ENCODE results near the gene ADM2.

ADM2 gene

DNA sequence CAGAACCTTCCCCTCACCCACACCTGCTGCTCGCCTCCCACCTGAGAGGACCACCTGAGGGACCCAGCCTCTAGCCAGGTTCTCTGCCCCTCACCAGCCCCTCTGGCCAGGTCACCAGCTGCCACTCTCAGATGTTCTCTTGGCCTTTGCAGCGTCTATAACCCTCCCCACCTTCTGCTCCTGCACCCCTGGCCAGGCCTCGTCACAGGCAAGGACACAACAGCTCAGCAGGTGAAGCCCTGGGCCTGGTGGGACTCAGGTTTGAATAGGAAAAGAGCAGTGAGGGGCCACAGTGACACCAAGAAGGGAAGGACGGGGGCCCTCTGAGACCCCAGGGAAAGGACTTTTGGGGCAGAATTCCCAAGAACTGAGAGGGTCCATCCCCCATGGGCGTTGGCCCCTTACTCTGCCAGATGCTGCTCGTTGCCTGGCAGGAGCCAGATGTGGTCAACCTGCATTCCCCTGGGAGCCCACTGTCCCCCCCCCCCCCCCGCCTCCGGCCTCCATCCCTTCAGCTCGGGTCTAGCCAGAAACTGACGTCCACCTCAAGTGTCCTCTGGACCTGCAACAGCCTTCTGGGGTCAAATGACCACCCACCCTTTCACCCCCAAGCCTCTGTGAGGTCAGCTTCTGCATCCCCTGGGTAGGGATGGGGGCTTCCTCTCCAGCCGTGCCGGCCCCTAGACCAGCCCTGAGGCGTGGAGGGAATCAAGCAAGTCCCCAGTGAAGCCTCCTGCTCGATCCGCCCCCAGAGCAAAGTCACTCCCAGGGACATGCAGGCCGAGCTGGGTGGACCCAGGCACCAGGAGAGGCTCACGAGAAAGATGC is 35.2 kb upstream of the ADM2 start:
- no peak for DNase-seq

- DNase-seq: no peak
Measured at GRCh38 chr22:50446708-50447575, 34.4 kb upstream of the ADM2 start.

DNA sequence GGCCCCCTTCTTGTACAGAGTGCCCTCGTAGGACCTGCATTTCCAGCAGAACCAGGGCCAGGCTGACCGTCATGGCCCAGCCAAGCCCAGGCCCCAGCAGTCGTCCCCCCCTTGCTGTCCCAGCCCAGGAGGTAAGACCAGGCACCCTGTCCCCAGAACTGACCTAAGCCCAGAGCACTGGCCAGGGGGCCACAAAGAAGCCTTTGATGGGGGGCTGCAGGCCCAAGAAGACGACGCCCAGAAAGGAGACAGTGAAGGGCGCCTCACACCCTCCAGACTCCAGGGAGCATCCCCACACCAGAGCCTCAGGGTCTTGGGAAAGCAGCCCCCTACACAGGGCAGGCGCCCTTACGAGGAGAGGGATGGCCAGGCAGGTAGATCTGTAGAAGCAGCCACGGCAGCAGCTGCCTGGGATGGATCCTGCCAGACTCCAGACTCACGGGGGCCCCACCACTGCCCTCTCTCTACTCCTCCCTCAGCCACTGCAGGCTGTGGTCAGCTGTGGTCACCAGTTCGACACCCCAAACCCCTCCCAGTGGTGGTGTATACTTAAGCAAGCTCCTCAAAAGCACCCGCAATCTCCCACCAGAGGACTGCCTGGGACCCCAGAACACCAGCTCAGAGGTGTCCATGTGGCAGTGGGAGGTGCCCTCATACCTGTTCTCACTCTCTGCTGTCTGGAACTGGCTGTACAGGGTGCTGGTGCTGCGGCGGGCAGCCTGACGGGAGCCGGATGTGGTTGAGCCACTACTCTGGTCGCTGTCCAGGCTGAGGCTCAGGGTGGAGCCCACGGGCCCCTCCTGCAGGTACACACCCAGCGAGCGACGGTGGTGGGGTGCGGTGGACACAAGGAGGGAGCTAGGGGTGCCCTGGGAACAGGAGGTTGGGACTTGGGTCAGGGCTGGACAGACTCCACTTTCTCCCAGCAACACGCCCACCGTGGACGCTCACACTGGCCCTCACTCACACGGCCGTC is 33.5 kb upstream of the ADM2 start:
- DNase-seq: no peak

DNA sequence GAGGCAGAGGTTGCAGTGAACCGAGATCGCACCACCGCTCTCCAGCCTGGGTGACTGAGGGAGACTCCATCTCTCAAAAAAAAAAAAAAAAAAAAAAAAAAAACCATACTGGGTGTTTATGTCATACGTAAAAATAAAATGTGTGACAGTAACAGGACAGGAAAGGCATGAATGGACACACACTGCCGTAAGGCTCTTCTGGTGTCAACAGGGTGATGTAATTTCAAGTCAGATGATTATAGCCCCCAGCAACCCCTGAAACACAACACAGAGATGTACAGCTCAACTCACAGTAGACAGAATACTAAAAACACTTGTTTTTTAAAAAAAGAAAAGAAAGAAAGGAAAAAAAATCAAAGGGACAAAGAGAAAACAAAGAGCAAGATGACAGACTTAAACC is 28.7 kb upstream of the ADM2 start:
- no peak for DNase-seq

DNA sequence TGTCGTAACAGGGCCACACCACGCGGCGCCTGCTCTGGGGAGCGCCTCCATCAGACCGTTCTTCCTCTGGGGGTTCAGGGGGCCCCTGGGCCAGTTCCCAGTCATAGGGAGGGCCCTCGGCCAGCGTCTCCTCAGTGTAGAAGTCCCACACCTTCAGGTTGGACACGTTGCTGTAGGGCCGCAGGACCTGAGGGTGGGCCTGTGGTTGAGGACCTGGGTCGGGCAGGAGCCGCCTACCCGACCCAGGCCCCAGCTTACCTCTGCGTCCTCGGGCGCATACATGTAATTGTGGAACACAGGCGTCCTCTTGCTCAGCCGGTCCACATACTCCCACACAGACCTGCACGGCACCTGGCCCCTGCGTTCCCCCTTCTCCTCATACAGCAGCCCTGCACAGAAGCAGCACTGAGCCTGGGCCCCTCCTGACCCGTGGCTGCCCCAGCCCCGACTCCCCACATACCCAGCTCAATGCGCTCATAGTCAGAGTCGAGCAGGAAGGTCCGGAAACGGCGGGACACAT is 26.7 kb upstream of the ADM2 start:
- no peak for DNase-seq

DNA sequence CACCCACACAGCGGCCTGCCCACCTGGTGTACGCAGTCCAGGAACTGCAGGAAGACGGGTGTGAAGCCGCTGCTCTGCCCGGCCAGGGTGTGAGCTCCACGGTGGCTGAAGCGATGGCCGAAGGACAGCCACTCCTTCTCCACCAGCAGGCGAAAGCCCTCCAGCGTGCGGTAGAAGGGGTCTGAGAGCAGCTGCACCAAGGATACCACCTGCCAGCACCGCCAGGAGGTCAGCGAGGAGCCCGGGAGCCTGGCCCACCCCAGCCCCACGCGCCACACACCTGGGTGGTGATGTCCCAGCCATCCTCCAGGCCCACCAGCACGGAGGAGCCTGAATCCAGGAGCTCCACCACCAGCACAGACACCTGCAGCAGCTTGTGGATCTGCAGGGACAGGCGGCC is 26.1 kb upstream of the ADM2 start:
- no peak for DNase-seq

- no peak for DNase-seq
Measured at GRCh38 chr22:50456026-50456425, 25.3 kb upstream of the ADM2 start.

GRCh38 chr22:50456466-50457234 is 24.7 kb upstream of the ADM2 start:
- no peak for DNase-seq

DNA sequence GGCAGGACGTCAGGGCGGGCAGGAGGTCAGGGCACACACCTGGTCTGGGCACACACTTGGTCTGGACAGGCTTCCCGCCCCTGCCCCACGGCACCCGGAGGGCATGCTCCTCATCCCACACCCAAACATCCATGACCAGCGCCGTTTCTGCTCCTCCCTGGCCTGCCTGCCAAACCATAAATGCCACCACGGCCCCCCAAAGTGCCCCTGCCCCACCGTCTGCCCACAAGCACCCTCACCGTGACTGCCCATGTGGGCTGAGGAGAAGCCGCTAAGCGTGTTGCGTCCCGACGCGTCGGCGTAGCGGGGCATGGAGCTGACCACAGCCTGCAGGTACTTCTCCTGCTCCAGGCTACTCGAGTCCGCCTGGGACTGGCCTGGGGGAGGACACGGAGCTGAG is 22.3 kb upstream of the ADM2 start:
- no peak for DNase-seq

- no peak for DNase-seq
Measured at GRCh38 chr22:50459496-50460140, 21.7 kb upstream of the ADM2 start.

DNA sequence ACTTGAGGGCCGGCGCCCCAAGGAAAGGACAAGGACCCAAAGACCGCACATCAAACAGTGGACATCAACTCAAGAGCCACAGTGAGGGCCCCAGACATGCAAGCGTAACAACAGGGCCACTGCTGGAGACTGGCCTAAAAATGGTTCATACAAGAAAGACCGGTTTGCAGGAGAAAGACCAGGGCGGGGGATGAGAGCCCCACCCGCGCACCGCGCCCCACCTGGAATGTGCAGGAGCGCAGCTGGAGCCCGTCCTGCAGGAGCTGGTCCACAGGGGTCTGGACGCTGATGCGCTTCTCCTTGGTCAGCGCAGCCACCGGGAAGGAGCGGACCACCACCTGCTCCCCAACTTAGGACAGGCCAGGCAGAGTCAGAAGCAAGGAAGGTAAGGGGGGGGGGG is 20.4 kb upstream of the ADM2 start:
- DNase-seq: no peak

GRCh38 chr22:50461536-50461935 is 19.8 kb upstream of the ADM2 start:
- DNase-seq: no peak

GRCh38 chr22:50461979-50462540 is 19.3 kb upstream of the ADM2 start:
- DNase-seq: no peak

DNA sequence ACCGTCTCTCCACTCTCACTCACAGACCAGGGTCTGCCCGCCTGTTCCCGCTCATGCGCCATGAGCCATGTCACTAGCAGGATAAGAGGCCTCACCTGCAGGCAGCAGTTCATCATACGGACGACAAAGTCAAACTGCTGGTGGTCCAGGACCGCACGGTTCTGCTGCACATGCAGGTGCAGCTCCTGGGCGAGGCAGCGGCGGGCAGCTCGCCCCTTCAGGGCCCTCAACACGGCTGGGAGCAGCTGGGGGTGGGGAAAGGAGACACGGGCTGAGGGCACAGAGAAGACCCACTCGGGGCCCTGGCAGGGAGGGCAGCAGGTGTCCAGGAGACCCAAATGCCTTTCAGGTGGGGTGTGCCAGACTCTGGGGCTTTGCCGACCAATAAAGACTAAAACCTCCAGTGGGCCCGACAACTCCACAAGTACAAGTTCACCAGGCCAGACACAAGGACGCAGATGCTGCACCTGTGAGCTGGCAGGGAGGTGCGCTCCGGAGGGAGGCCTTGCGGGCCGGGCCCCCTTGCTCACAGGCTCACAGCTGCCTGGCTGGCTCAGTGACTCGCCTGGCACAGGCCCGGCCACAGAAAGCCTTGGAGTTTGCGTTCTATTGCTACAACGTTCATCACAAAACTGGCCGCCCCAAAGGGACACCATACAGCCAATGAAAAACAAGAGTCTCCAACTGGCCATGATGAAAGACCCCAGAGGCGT is 18.0 kb upstream of the ADM2 start:
- no peak for DNase-seq

- DNase-seq: no peak
Measured at GRCh38 chr22:50464451-50464850, 16.9 kb upstream of the ADM2 start.

- DNase-seq: no peak
Measured at GRCh38 chr22:50465066-50465930, 16.0 kb upstream of the ADM2 start.

GRCh38 chr22:50467341-50467740 is 14.0 kb upstream of the ADM2 start:
- DNase-seq: no peak

GRCh38 chr22:50467773-50468440 is 13.4 kb upstream of the ADM2 start:
- DNase-seq: no peak

DNA sequence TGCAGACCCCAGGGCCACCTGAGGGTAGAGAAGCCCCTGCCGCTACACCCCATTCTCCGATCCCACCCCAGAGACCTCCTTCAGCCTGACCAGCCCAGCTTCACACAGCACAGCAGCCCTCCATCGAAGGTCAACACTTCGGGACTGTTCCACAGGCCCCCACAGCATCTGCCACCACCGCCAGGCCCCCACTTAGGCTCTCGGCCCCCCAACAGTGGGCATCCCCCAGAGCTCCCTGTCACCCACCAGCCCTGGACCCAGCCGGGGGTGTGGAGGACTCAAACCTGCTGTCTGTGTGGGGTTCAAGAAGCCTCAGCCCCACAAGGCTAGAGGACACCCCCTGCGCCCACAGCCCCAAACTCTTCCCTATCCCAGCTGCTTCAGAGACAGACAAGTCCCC is 12.7 kb upstream of the ADM2 start:
- DNase-seq: no peak

Measured in cortex of kidney (tissue), 1 donor.